ENCODE results near the gene GDPGP1. TPM values are rescaled to one million over a fixed set of nuclear protein-coding genes. Genes with fewer than 3 reads are reported as not detected.
"Not testable (repeated sequence)": the region's sequence is repeated elsewhere in the genome, so short reads cannot be mapped to it uniquely, and the experiment has no call there.

The GDPGP1 gene, protein sequence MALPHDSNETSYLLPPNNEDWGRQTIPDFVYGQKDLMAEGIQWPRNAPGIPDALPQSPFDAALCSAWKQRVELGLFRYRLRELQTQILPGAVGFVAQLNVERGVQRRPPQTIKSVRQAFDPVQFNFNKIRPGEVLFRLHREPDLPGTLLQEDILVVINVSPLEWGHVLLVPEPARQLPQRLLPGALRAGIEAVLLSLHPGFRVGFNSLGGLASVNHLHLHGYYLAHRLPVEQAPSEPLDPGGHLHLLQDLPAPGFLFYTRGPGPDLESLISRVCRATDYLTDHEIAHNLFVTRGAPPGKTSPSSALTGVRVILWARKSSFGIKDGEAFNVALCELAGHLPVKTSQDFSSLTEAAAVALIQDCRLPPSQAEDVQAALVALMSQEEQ
- 1 to 10 TPM; 3.1 to 7.6 TPM for total RNA-seq

DNA sequence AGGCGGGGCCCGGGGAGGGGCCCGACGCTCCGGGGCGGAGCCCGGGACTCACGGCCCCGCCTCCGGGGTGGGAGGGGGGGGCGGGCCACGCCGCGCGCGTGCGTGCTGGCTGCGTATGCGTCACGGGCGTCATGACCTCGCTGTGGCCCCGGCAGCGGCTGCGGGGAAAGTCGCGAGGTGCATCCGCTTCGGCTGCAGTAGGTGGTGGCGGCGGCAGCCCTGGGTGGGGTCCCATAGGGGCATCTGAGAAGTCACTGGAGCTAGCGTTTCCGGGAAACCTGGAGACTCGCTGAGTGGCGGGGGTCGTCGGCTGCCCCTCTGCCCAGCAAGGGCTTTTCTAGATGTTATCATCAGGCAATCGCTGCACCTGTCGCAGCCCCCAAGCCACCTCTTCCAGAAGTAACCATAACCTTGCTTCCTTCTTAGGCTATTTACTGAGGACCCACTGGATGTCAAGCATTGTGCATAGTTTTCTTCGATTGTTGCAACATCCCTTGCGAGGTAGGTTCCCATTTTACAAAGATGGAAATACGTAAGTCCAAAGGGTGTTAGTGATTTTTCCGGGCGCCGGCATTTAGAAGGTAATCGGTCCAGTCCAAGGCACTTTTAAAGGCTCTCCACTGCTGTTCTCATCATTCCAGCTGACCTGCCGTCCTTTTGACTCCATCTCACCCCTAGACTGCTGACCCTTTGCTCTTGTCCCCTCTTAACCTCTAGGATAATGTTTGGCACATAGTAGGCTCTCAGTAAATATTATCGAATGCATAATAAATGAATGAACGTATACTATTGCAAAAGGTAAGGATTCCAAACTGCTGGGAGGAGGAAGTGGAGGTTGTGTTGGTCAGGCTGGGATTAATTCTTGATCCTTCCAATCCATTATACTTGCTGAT is at the start of gene GDPGP1:
TSS of gene GDPGP1 (plus strand) at position 114 of the 893 bp plus-strand sequence. CDS start 6,700 bp downstream, outside the sequence.
- ATAC-seq (peak in 1 of 2 donors; percentile 68), DNase-seq (ENCODE audit: low spot score in 2 of 2) (no peak)
- peak within 1 kb of the TSS; percentile 85 to 95 for H3K27ac Mint-ChIP-seq
- peaks cover 29 to 36% of the 10 kb centered on the region in 2 donors for H3K36me3 Mint-ChIP-seq
- no peaks in the 10 kb centered on the region for H3K9me3 Mint-ChIP-seq

DNA sequence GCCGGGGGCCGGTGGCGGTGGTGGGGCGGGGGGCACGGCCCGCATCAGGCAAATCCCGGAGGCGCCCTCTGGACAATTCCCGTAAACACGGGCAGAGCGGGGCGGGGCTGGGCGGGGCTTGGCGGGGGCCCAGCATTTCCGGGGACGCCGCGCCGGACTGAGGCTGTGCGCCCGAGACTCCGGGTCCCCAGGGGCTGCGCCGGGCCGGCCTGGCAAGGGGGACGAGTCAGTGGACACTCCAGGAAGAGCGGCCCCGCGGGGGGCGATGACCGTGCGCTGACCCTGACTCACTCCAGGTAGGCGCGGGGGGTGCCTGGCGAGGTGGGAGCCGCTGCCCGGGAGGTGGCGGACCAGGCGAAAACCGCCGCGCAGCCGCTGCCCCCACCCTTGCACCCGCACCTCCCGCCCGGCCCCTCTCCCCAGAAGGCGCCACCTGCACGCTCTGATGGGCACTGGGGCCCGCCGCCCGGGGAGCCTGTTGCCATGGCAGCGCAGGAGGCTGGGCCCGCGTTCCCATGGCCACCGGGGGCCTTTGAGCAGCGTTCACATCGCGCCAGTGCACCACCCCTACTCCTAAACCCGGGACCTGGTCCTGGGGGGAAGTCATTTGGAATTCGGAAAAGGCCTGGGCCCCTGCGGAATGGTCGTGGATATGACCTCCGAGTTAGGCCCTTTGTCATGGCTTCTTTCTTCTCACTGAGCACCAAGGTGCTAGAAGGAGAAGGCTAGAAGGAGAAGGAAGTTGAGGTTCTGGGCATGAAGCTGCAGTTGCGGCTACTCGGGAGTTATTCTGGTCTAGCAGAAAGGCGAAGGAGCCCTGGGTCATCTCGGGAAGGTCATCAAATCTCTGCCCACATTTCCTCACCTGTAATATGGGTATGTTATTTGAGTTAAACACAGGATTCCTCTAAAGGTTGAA is 49.0 kb upstream of the GDPGP1 start:
- DNase-seq (ENCODE audit: low spot score in 2 of 2) (peak; percentile 54 to 59), ATAC-seq (peak; percentile 84 to 87)
- Mint-ChIP-seq H3K9me3 (no peaks in the 10 kb centered on the region), H3K27ac (peak overlapping the region in 1 of 2 donors; percentile 9), H3K36me3 (no peaks in the 10 kb centered on the region)

DNA sequence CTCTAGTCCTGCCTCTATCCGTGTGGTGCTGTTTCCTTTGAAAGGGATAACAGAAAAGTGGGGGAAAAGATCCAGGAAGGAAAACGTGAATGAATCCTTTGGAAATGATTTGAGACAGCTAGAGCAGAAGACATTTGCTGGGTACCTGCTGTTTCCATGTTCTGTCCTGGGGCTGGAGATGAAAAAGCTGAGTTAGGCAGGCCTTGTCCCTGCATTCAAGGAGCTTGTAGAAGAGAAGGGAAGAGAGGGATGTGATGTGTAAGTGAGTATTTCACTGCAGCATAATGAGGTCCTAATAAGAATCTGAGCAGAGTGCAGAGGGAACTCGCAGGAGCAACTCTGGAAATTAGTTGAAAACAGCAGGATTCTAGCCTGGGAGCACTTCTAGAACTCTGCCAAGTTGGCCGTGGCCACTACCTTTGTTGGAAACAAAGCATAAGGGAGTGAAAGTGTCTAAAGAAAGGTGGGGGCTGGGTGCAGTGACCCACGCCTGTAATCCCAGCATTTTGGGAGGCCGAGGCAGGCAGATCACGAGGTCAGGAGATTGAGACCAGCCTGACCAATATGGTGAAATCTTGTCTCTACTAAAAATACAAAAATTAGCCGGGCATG is 46.6 kb upstream of the GDPGP1 start:
- Mint-ChIP-seq H3K9me3 (no peaks in the 10 kb centered on the region), H3K27ac (no peak overlapping the region), H3K36me3 (no peaks in the 10 kb centered on the region)
- ATAC-seq (no peak), DNase-seq (ENCODE audit: low spot score in 2 of 2) (no peak)

GRCh38 chr15:90188065-90188464 is 45.9 kb upstream of the GDPGP1 start:
- not testable (repeated sequence) for H3K36me3 Mint-ChIP-seq; DNase-seq (ENCODE audit: low spot score in 2 of 2); H3K9me3 Mint-ChIP-seq; ATAC-seq; H3K27ac Mint-ChIP-seq

- Mint-ChIP-seq H3K36me3 (no peaks in the 10 kb centered on the region), H3K27ac (no peak overlapping the region), H3K9me3 (no peaks in the 10 kb centered on the region)
- no peak for ATAC-seq
- no peak for DNase-seq (ENCODE audit: low spot score in 2 of 2)
Observed at GRCh38 chr15:90188914-90189748, 44.9 kb upstream of the GDPGP1 start.

GRCh38 chr15:90189781-90190467 is 44.1 kb upstream of the GDPGP1 start:
- H3K27ac Mint-ChIP-seq: peak overlapping the region in 1 of 2 donors; percentile 8

DNA sequence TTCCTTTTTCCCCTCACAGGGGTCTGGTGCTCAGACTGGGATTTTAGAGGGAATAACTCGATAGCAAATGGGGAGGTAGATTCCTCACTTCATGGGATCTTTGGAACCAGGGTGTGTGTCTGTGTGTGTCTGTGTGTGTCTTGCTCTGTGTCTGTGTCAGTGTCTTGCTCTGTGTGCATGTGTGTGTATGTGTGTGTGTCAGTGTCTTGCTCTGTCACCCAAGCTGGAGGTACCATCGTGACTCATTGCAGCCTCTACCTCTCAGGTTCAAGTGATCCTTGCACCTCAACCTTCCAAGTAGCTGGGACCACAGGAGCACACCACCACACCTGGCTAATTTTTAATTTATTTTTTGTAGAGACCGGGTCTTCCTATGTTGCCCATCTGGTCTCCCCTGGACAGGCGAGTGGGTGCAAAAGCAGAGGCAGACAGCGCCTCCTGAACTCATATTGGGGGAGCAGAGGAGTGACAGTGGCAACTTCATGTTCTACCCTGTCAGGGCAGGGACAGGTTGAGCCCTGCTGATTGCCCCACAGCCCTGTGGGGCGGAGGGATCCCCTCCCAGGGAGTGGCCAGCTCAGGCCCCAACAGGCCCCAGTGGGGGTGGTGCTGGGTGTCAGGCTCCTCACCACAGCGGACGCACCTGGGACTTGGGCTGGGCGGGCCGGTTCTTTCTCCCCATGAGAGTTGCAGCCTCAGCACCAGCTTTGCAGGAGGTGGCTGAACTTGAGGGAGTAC is 43.2 kb upstream of the GDPGP1 start:
- DNase-seq (ENCODE audit: low spot score in 2 of 2) (no peak), ATAC-seq (no peak)
- H3K27ac Mint-ChIP-seq: peak overlapping the region in 1 of 2 donors; percentile 8
- H3K9me3 Mint-ChIP-seq: no peaks in the 10 kb centered on the region
- H3K36me3 Mint-ChIP-seq: no peaks in the 10 kb centered on the region

More at GRCh38 chr15:90189781-90190467, 44.1 kb upstream of the GDPGP1 start:
- ATAC-seq (no peak), DNase-seq (ENCODE audit: low spot score in 2 of 2) (no peak)
- Mint-ChIP-seq H3K9me3 (no peaks in the 10 kb centered on the region), H3K36me3 (no peaks in the 10 kb centered on the region)

DNA sequence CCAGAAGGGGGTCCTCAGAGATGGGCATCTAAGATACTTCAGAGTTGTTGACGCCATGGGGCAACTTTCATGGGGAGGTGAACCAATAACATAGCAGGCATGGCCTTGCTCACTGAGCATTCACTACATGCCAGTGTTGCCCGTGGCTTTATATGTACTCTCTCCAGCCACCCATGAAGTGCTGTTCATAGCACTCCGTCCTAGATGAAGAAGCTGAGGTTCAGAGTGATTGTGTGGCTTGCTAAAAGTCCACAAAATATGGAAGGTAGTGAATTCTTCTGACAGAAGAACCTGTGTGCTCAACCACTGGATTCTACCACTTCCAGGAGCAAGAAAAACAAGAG is 42.7 kb upstream of the GDPGP1 start:
- no peak for ATAC-seq
- H3K9me3 Mint-ChIP-seq: no peaks in the 10 kb centered on the region
- DNase-seq (ENCODE audit: low spot score in 2 of 2): no peak
- H3K27ac Mint-ChIP-seq: no peak overlapping the region
- no peaks in the 10 kb centered on the region for H3K36me3 Mint-ChIP-seq

- Mint-ChIP-seq H3K36me3 (no peaks in the 10 kb centered on the region), H3K27ac (no peak overlapping the region), H3K9me3 (no peaks in the 10 kb centered on the region)
- ATAC-seq: peak; percentile 47 to 59
- DNase-seq (ENCODE audit: low spot score in 2 of 2): peak in 1 of 2 donors; percentile 26
Observed at GRCh38 chr15:90191794-90192509, 42.1 kb upstream of the GDPGP1 start.

GRCh38 chr15:90192961-90193786 is 40.8 kb upstream of the GDPGP1 start:
- peak in 1 of 2 donors; percentile 34 for ATAC-seq
- no peak overlapping the region for H3K27ac Mint-ChIP-seq
- no peaks in the 10 kb centered on the region for H3K36me3 Mint-ChIP-seq
- DNase-seq (ENCODE audit: low spot score in 2 of 2): no peak
- H3K9me3 Mint-ChIP-seq: no peaks in the 10 kb centered on the region

DNA sequence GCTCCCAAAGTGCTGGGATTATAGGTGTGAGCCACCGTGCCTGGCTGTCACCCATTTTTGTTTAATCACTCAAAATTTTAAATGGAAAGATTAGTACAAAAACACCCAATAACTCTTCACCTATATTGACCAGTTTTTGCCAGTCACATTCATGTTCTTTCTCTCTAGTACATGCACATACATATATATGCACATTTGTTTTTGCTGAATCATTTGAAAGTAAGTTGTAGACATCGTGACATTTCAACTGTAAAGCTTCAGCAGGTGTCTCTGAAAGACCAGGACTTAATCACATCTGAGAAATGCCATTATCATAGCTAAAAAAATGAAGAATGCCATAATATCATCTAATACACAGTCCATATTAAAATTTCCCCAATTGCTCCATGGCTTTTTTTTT is 39.4 kb upstream of the GDPGP1 start:
- no peaks in the 10 kb centered on the region for H3K36me3 Mint-ChIP-seq
- no peak overlapping the region for H3K27ac Mint-ChIP-seq
- ATAC-seq (no peak), DNase-seq (ENCODE audit: low spot score in 2 of 2) (no peak)
- H3K9me3 Mint-ChIP-seq: no peaks in the 10 kb centered on the region

GRCh38 chr15:90200534-90201129 is 33.4 kb upstream of the GDPGP1 start:
- no peak overlapping the region for H3K27ac Mint-ChIP-seq
- no peak for DNase-seq (ENCODE audit: low spot score in 2 of 2)
- no peak for ATAC-seq
- no peaks in the 10 kb centered on the region for H3K9me3 Mint-ChIP-seq
- H3K36me3 Mint-ChIP-seq: no peaks in the 10 kb centered on the region
